H9 (cell line): Measurements from ENCODE around the gene TAOK1. TPM values are rescaled to one million over a fixed set of nuclear protein-coding genes. Genes with fewer than 3 reads are reported as not detected.

Experiments
- DNase-seq: peaks from one replicate; pipeline ENCODE4 v3.0.0-alpha.2; 2017
- H2AFZ ChIP-seq: one replicate; pipeline ENCODE4 v1.6.1; 2013; ENCODE audit warnings: mild to moderate bottlenecking, low read length, control low read depth, moderate library complexity
- H2AK5ac ChIP-seq: 2 replicates; pipeline ENCODE4 v1.6.1; 2013; ENCODE audit warnings: low read length, control low read depth, mixed read lengths; ENCODE audit not compliant: insufficient read length
- H2BK120ac ChIP-seq: one replicate; pipeline ENCODE4 v1.6.1; 2013; ENCODE audit warnings: low read depth, mild to moderate bottlenecking, low read length, control low read depth, inconsistent platforms; ENCODE audit not compliant: poor library complexity, severe bottlenecking
- H2BK12ac ChIP-seq: 2 replicates; pipeline ENCODE4 v1.6.1; 2013; ENCODE audit warnings: low read length, control low read depth, mixed read lengths, low read depth; ENCODE audit not compliant: insufficient read length
- H2BK15ac ChIP-seq: 2 replicates; pipeline ENCODE4 v1.6.1; 2013; ENCODE audit warnings: low read depth, low read length, control low read depth
- H2BK20ac ChIP-seq: one replicate; pipeline ENCODE4 v1.6.1; 2013; ENCODE audit warnings: low read depth, mild to moderate bottlenecking, low read length, control low read depth, inconsistent platforms; ENCODE audit not compliant: poor library complexity, severe bottlenecking
- H2BK5ac ChIP-seq: 2 replicates; pipeline ENCODE4 v1.6.1; 2013; ENCODE audit warnings: low read length, control low read depth, mixed read lengths; ENCODE audit not compliant: insufficient read length
- H3K14ac ChIP-seq: 2 replicates; pipeline ENCODE4 v1.6.1; 2013; ENCODE audit warnings: low read length, control low read depth; ENCODE audit not compliant: insufficient read depth
- H3K18ac ChIP-seq: 2 replicates; pipeline ENCODE4 v1.6.1; 2013; ENCODE audit warnings: low read depth, mild to moderate bottlenecking, mixed read lengths, low read length, control low read depth; ENCODE audit not compliant: insufficient read length
- H3K23ac ChIP-seq: 2 replicates; pipeline ENCODE4 v1.6.1; 2013; ENCODE audit warnings: low read length, control low read depth, mixed read lengths, low read depth; ENCODE audit not compliant: insufficient read length
- H3K23me2 ChIP-seq: 2 replicates; pipeline ENCODE4 v1.6.1; 2013; ENCODE audit warnings: low read depth, mild to moderate bottlenecking, mixed read lengths, low read length, control low read depth; ENCODE audit not compliant: insufficient read length, poor library complexity, severe bottlenecking
- H3K27ac ChIP-seq: 2 replicates; pipeline ENCODE4 v1.5.1; 2013; ENCODE audit warnings: low read length, control low read depth, mixed read lengths, low read depth; ENCODE audit not compliant: insufficient read length
- H3K27me3 ChIP-seq: 2 replicates; pipeline ENCODE4 v1.6.1; 2013; ENCODE audit warnings: low read length, control low read depth, inconsistent platforms; ENCODE audit not compliant: insufficient read depth
- H3K4ac ChIP-seq: 2 replicates; pipeline ENCODE4 v1.6.1; 2013; ENCODE audit warnings: low read depth, mild to moderate bottlenecking, control low read depth, inconsistent platforms, low read length, moderate library complexity
- H3K4me1 ChIP-seq: 2 replicates; pipeline ENCODE4 v1.6.1; 2013; ENCODE audit warnings: low read length, control low read depth, inconsistent platforms; ENCODE audit not compliant: insufficient read depth
- H3K4me2 ChIP-seq: 2 replicates; pipeline ENCODE4 v1.6.1; 2013; ENCODE audit warnings: low read length, control low read depth, mixed read lengths; ENCODE audit not compliant: insufficient read length, insufficient read depth
- H3K56ac ChIP-seq: 2 replicates; pipeline ENCODE4 v1.6.1; 2013; ENCODE audit warnings: low read depth, mild to moderate bottlenecking, mixed read lengths, low read length, control low read depth; ENCODE audit not compliant: insufficient read length
- H3K79me1 ChIP-seq: 2 replicates; pipeline ENCODE4 v1.6.1; 2013; ENCODE audit warnings: low read depth, mild to moderate bottlenecking, moderate library complexity, low read length, control low read depth, inconsistent platforms; ENCODE audit not compliant: insufficient read depth, poor library complexity, severe bottlenecking
- H3K79me2 ChIP-seq: 2 replicates; pipeline ENCODE4 v1.6.1; 2013; ENCODE audit warnings: low read length, control low read depth, inconsistent platforms; ENCODE audit not compliant: insufficient read depth
- H3K9ac ChIP-seq: 2 replicates; pipeline ENCODE4 v1.6.1; 2013; ENCODE audit warnings: low read length, control low read depth, mixed read lengths; ENCODE audit not compliant: insufficient read length; ENCODE audit errors: extremely low read depth
- H3K9me3 ChIP-seq: one replicate; pipeline ENCODE4 v1.6.1; 2013; ENCODE audit warnings: low read depth, low read length, inconsistent platforms; ENCODE audit not compliant: control insufficient read depth
- H3T11ph ChIP-seq: one replicate; pipeline ENCODE4 v1.6.1; 2013; ENCODE audit warnings: mild to moderate bottlenecking, low read length, control low read depth, inconsistent platforms
- H4K20me1 ChIP-seq: one replicate; pipeline ENCODE4 v1.6.1; 2013; ENCODE audit not compliant: control insufficient read depth, insufficient read length, insufficient read depth
- H4K5ac ChIP-seq: 2 replicates; pipeline ENCODE4 v1.6.1; 2013; ENCODE audit warnings: low read depth, mild to moderate bottlenecking, mixed read lengths, low read length, control low read depth; ENCODE audit not compliant: insufficient read length
- H4K8ac ChIP-seq: replicated peaks from 2 replicates; pipeline ENCODE4 v1.6.1; 2013; ENCODE audit warnings: low read length, control low read depth, mixed read lengths, low read depth; ENCODE audit not compliant: insufficient read length
- H4K91ac ChIP-seq: 2 replicates; pipeline ENCODE4 v1.6.1; 2013; ENCODE audit warnings: low read depth, mild to moderate bottlenecking, moderate library complexity, mixed read lengths, low read length, control low read depth; ENCODE audit not compliant: insufficient read length
- H3K27ac Mint-ChIP-seq, 3 experiments: 2 replicates in 2 of 3; 3 replicates in 1 of 3; pipeline ENCODE4 v1.8.0; 2020 to 2021; ENCODE audit warnings: mixed read lengths in 3 of 3, mild to moderate bottlenecking in 1 of 3, moderate library complexity in 1 of 3
- H3K27me3 Mint-ChIP-seq: 2 replicates; pipeline ENCODE4 v1.8.0; 2021; ENCODE audit warnings: low read depth, mild to moderate bottlenecking, moderate library complexity, mixed read lengths
- H3K36me3 Mint-ChIP-seq, 3 experiments: 2 replicates in 2 of 3; 3 replicates in 1 of 3; pipeline ENCODE4 v1.8.0; 2020 to 2021; ENCODE audit warnings: low read depth in 3 of 3, mixed read lengths in 3 of 3; ENCODE audit not compliant: insufficient read depth in 1 of 3
- H3K4me1 Mint-ChIP-seq, 2 experiments: 2 replicates each; pipeline ENCODE4 v1.8.0; 2020; ENCODE audit warnings: mixed read lengths in 2 of 2
- H3K4me3 Mint-ChIP-seq, 2 experiments: 2 replicates in 1 of 2; 3 replicates in 1 of 2; pipeline ENCODE4 v1.8.0; 2020 to 2021; ENCODE audit warnings: mild to moderate bottlenecking in 2 of 2, mixed read lengths in 2 of 2, moderate library complexity in 1 of 2
- H3K9me3 Mint-ChIP-seq, 2 experiments: 2 replicates in 1 of 2; 3 replicates in 1 of 2; pipeline ENCODE4 v1.8.0; 2020; ENCODE audit warnings: mild to moderate bottlenecking in 2 of 2, mixed read lengths in 2 of 2, moderate library complexity in 1 of 2
- WGBS: extraction: QIAGEN DNeasy Blood & Tissue Kit; methylation state at CpG from one replicate; pipeline ENCODE4 v1.1.7; 2013; ENCODE audit warnings: missing lambda C conversion rate, low lambda C conversion rate, mixed read lengths; ENCODE audit not compliant: insufficient read length; ENCODE audit errors: extremely low coverage; 5-methylcytosine and 5-hydroxymethylcytosine counted together
- total RNA-seq: library from RNA; stranded (reverse); gene quantifications from 2 replicates; pipeline ENCODE4 v1.2.1, GENCODE V29; 2021
- TF ChIP-seq, protein P1 (sequence below): fragments of 200-600 bp; sonication (generic); conservative IDR thresholded peaks from 3 replicates; pipeline ENCODE4 v1.8.0; 2021; ENCODE audit warnings: antibody characterized with exemption, mild to moderate bottlenecking

The TAOK1 gene
- total RNA-seq, 1 experiment from 2014 or later: 93.0 TPM

DNA sequence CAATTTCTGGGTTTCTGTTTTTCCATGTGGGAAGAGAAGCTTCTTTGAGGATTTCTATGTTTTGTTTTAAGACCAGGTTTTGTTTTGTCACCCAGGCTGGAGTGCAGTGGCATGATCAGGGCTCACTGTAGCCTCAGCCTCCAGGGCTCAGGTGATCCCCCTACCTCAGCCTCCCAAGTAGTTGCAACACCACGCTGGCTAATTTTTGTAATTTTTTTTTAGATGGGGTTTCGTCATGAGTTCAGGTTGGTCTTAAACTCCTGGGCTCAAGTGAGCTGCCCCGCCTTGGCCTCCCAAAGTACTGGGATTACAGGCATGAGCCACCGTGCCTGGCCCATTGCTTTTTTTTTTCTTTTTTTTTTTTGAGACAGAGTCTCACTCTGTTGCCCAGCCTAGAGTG lies 25.5 kb upstream of the TAOK1 start:
- H3K27ac Mint-ChIP-seq: no peak overlapping the region
- Histone ChIP-seq H3K4me1 (no peaks in the 10 kb centered on the region; the same call in 1 of the 2 replicates), H4K20me1 (no peaks in the 10 kb centered on the region), H3K23ac (no peak overlapping the region), H2BK20ac (no peak overlapping the region), H2BK15ac (no peak overlapping the region), H3T11ph (no peak overlapping the region), H2BK12ac (no peak overlapping the region), H3K27ac (no peak overlapping the region), H3K79me1 (no peaks in the 10 kb centered on the region), H3K56ac (no peak overlapping the region), H4K91ac (no peak overlapping the region), H2BK5ac (no peak overlapping the region), H3K14ac (no peak overlapping the region), H3K9ac (no peak overlapping the region), H4K5ac (no peak overlapping the region), H3K9me3 (no peaks in the 10 kb centered on the region), H3K79me2 (no peaks in the 10 kb centered on the region), H3K18ac (no peak overlapping the region), H3K23me2 (no peaks in the 10 kb centered on the region), H4K8ac (no peak overlapping the region), H3K4ac (no peak overlapping the region), H2AFZ (no peak overlapping the region), H2BK120ac (no peak overlapping the region), H2AK5ac (no peak overlapping the region), H3K4me2 (no peak overlapping the region), H3K27me3 (no peaks in the 10 kb centered on the region)
- no peaks in the 10 kb centered on the region for H3K9me3 Mint-ChIP-seq
- H3K4me1 Mint-ChIP-seq: peaks cover 0 to 3% of the 10 kb centered on the region in 2 experiments; a peak in 1 of 4 replicates
- no peaks in the 10 kb centered on the region for H3K27me3 Mint-ChIP-seq
- TF ChIP-seq, protein P1, sequence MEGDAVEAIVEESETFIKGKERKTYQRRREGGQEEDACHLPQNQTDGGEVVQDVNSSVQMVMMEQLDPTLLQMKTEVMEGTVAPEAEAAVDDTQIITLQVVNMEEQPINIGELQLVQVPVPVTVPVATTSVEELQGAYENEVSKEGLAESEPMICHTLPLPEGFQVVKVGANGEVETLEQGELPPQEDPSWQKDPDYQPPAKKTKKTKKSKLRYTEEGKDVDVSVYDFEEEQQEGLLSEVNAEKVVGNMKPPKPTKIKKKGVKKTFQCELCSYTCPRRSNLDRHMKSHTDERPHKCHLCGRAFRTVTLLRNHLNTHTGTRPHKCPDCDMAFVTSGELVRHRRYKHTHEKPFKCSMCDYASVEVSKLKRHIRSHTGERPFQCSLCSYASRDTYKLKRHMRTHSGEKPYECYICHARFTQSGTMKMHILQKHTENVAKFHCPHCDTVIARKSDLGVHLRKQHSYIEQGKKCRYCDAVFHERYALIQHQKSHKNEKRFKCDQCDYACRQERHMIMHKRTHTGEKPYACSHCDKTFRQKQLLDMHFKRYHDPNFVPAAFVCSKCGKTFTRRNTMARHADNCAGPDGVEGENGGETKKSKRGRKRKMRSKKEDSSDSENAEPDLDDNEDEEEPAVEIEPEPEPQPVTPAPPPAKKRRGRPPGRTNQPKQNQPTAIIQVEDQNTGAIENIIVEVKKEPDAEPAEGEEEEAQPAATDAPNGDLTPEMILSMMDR: no peak
- H3K36me3 Mint-ChIP-seq: no peaks in the 10 kb centered on the region; a peak in 1 of 7 replicates
- no peak for DNase-seq
- H3K4me3 Mint-ChIP-seq: no peak overlapping the region
- WGBS: no CpG with 5 or more reads among the region's 4 CpGs
